ENCODE data around the gene AFF3. TPM values are rescaled to one million over a fixed set of nuclear protein-coding genes. Genes with fewer than 3 reads are reported as not detected.

The AFF3 gene
- total and polyA plus RNA-seq, 2 of the 4 experiments (the other 2 are of a cell fraction): 12.9 to 14.3 TPM

- TF ChIP-seq NFE2L2 (IDR thresholded peaks at IDR 0.05; ENCODE audit: low read depth, low read length) (no peak), MAZ (IDR thresholded peaks at IDR 0.05; ENCODE audit: borderline replicate concordance, low read depth, low read length) (no peak), ELK1 (IDR thresholded peaks at IDR 0.05; ENCODE audit: borderline replicate concordance, low read depth, low read length) (no peak), MXI1 (IDR thresholded peaks at IDR 0.05; ENCODE audit: borderline replicate concordance, low read depth, low read length) (no peak), RAD21 (IDR thresholded peaks at IDR 0.05; ENCODE audit: low read length) (no peak), CEBPB (IDR thresholded peaks at IDR 0.05; ENCODE audit: low read depth, low read length) (no peak), RFX5 (IDR thresholded peaks at IDR 0.05; ENCODE audit: low read depth, low read length) (no peak), BHLHE40 (IDR thresholded peaks at IDR 0.05; ENCODE audit: low read depth, low read length) (no peak), RCOR1 (IDR thresholded peaks at IDR 0.05; ENCODE audit: insufficient replicate concordance, low read length) (no peak), CHD1 (IDR thresholded peaks at IDR 0.05; ENCODE audit: low read depth, low read length) (no peak), FOS (IDR thresholded peaks at IDR 0.05; ENCODE audit: low read depth, low read length) (no peak), SMC3 (IDR thresholded peaks at IDR 0.05; ENCODE audit: low read depth, low read length) (no peak), POLR2A (IDR thresholded peaks at IDR 0.05; ENCODE audit: low read depth, low read length) (no peak), MAFK (IDR thresholded peaks at IDR 0.05; ENCODE audit: low read depth, low read length) (no peak)
- TF ChIP-seq, protein P1, sequence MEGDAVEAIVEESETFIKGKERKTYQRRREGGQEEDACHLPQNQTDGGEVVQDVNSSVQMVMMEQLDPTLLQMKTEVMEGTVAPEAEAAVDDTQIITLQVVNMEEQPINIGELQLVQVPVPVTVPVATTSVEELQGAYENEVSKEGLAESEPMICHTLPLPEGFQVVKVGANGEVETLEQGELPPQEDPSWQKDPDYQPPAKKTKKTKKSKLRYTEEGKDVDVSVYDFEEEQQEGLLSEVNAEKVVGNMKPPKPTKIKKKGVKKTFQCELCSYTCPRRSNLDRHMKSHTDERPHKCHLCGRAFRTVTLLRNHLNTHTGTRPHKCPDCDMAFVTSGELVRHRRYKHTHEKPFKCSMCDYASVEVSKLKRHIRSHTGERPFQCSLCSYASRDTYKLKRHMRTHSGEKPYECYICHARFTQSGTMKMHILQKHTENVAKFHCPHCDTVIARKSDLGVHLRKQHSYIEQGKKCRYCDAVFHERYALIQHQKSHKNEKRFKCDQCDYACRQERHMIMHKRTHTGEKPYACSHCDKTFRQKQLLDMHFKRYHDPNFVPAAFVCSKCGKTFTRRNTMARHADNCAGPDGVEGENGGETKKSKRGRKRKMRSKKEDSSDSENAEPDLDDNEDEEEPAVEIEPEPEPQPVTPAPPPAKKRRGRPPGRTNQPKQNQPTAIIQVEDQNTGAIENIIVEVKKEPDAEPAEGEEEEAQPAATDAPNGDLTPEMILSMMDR (conservative IDR thresholded peaks at IDR 0.05; ENCODE audit: low read depth, low read length): no peak
- TF ChIP-seq, protein P2, sequence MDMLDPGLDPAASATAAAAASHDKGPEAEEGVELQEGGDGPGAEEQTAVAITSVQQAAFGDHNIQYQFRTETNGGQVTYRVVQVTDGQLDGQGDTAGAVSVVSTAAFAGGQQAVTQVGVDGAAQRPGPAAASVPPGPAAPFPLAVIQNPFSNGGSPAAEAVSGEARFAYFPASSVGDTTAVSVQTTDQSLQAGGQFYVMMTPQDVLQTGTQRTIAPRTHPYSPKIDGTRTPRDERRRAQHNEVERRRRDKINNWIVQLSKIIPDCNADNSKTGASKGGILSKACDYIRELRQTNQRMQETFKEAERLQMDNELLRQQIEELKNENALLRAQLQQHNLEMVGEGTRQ (IDR thresholded peaks at IDR 0.05; ENCODE audit: low read depth, low read length): no peak
- dilution Hi-C loops (cut with HindIII; ENCODE audit: low sequenced_read_pairs, unreplicated experiment): no loop called here
- peak overlapping the region; percentile 26 for H2BK20ac ChIP-seq (ENCODE audit: low read depth, low read length)
Observed at GRCh38 chr2:99852376-99852934, 289.9 kb downstream of the AFF3 start.

More at GRCh38 chr2:99852376-99852934, 289.9 kb downstream of the AFF3 start:
- H4K91ac ChIP-seq (ENCODE audit: insufficient read depth, low read depth, low read length): no peak overlapping the region
- peak overlapping the region; percentile 58; the same call in 1 of the 2 replicates for H2BK120ac ChIP-seq (ENCODE audit: low read depth, low read length)
- DNase-seq (no peak), ATAC-seq (ENCODE audit: low read depth) (no peak)
- no peak overlapping the region for H2AFZ ChIP-seq (replicated peaks; ENCODE audit: low read length, poor library complexity)
- no peak overlapping the region for H3K9ac ChIP-seq (ENCODE audit: low read depth, low read length)
- no peak overlapping the region for H2AK9ac ChIP-seq (replicated peaks; ENCODE audit: low read depth, low read length, poor library complexity)
- H3K4me1 ChIP-seq (ENCODE audit: control insufficient read depth, insufficient read depth, low read length): peaks cover 10% of the 10 kb centered on the region
- no peaks in the 10 kb centered on the region for H3K36me3 ChIP-seq (ENCODE audit: control insufficient read depth, insufficient read depth, low read length)
- H2AK5ac ChIP-seq (ENCODE audit: low read depth, low read length): no peak overlapping the region; the same call in none of the 2 replicates
- H3K14ac ChIP-seq (replicated peaks; ENCODE audit: low read depth, low read length): no peak overlapping the region
- WGBS, 2 experiments (ENCODE audit: extremely low coverage in 2 of 2, insufficient read length in 1 of 2): no CpG with 5 or more reads among the region's 6 CpGs
- no peak overlapping the region for H3K56ac ChIP-seq (ENCODE audit: extremely low read depth, insufficient read depth, low read length)
- no TSS peak for BruUV-seq (replicated peaks)
- peak overlapping the region; percentile 5; the same call in 1 of the 2 replicates for H3K18ac ChIP-seq (ENCODE audit: low read depth, low read length)
- H3K4me2 ChIP-seq (ENCODE audit: low read depth, low read length): no peak overlapping the region
- H3K79me1 ChIP-seq (ENCODE audit: low read depth in 1 of 2, low read length in 2 of 2): peaks cover 7 to 33% of the 10 kb centered on the region in 2 experiments; a peak in 3 of 4 replicates
- intact Hi-C loops (cut with micrococcal nuclease): no loop called here
- peak overlapping the region; percentile 65; the same call in 1 of the 3 replicates for H2BK15ac ChIP-seq (ENCODE audit: low read depth, low read length)
- 0 out of 2 replicates have a peak overlapping the region, but pooled peaks have one; percentile 30 for H3K4ac ChIP-seq (ENCODE audit: low read depth, low read length)
- no peaks in the 10 kb centered on the region for H4K20me1 ChIP-seq (ENCODE audit: insufficient read depth, low read length)
- H3K23ac ChIP-seq (ENCODE audit: low read depth, low read length): no peak overlapping the region
- ChIA-PET CTCF (no interaction called here), POLR2A (ENCODE audit: unreplicated experiment) (no interaction called here)
- no peak overlapping the region for H3K4me3 ChIP-seq (ENCODE audit: insufficient read depth, low read depth, low read length)
- H3K27ac ChIP-seq (ENCODE audit: insufficient read depth, low read length): no peak overlapping the region
- H2BK5ac ChIP-seq (ENCODE audit: low read depth, low read length, poor library complexity, severe bottlenecking): no peak overlapping the region
- H3K27me3 ChIP-seq (ENCODE audit: control insufficient read depth, insufficient read depth, low read length): no peaks in the 10 kb centered on the region
- peak overlapping the region in 1 of 2 experiments; percentile 72; a peak in 1 of 4 replicates for H4K8ac ChIP-seq (ENCODE audit: low read depth in 2 of 2, low read length in 2 of 2)
- peak overlapping the region; percentile 10 for H4K5ac ChIP-seq (ENCODE audit: low read depth, low read length)
- peaks cover 3% of the 10 kb centered on the region for H3K9me1 ChIP-seq (ENCODE audit: insufficient read depth, low read length)
- in situ Hi-C loops (cut with MboI; ENCODE audit: low sequenced_read_pairs): no loop called here
- no peaks in the 10 kb centered on the region for H3K9me3 ChIP-seq (ENCODE audit: control insufficient read depth, insufficient read depth, low read length)

Data from IMR-90 (cell line).